Right renal cortex interstitium (tissue), 3 donors: ENCODE measurements around the gene LACTBL1. TPM values are rescaled to one million over a fixed set of nuclear protein-coding genes. Genes with fewer than 3 reads are reported as not detected.
"Not testable (repeated sequence)": the region's sequence is repeated elsewhere in the genome, so short reads cannot be mapped to it uniquely, and the experiment has no call there.

ENCODE experiments used
- DNase-seq, 3 donors: peaks; one replicate each; pipeline ENCODE4 v3.0.0-alpha.2; 2013; ENCODE audit warnings: low read depth in 3 of 3, low spot score in 2 of 3
- polyA plus RNA-seq, 3 donors: library from polyadenylated mRNA; unstranded; fragments of 120-200 nt; gene quantifications; one replicate each; pipeline ENCODE4 v1.2.1, GENCODE V29; 2013; ENCODE audit not compliant: insufficient read length in 3 of 3

LACTBL1 gene
- polyA plus RNA-seq, 3 donors = not detected

- DNase-seq = not testable (repeated sequence)
Observed at GRCh38 chr1:22945171-22945570, 27.5 kb downstream of the LACTBL1 start.

DNA sequence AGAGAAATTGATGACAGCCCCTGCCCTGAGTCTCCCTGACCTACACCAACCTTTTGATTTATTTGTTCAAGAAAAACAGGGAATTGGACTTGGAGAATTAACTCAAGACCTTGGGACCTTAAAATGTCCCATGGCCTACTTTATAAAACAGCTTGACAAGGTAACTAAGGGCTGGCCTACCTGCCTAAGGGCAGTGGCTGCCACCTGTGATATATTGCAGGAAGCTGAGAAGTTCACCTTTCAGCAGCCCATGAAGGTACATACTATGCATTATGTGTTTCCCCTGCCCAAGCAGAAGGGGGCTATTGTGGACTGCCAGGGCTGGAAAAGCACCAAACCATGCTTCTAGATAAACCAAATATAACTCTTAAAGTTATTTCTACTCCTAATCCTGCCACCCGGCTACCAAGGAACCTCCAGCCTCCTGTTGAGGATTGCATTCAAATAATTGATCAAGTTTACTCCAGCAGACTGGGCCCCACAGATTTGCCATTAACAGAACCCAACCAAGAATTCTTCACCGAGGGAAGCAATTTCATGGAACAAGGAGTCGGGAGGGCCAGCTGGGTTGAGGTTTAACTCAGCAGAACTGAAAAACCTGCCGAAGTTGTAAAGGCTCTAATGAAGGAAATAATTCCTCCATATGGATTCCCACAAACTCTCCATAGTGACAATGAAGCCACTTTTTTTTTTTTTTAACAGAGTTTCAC is 28.2 kb downstream of the LACTBL1 start:
- DNase-seq = no peak

GRCh38 chr1:22941257-22941656 is 31.4 kb downstream of the LACTBL1 start:
- DNase-seq = no peak

- DNase-seq = no peak
Observed at GRCh38 chr1:22936681-22937080, 36.0 kb downstream of the LACTBL1 start.

DNA sequence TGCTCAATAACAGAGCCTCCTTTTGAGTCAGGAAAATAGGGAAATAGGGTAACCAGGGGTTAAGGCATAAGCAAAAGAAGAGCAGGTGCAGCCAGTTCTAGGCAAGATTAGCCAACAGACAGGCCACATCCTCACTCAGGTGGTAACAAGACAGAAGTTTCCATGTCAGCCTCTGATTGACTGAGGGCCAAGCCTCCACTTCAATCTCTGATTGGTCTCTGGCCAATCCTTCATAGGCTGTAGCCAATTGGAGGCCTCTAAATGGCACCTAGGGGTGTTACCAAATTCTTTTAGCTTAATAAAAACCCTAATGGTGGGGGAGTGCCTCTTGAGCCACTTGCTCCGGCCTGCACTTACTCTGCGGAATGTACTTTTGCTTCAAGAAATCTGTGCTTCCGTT is 37.2 kb downstream of the LACTBL1 start:
- DNase-seq = no peak

DNA sequence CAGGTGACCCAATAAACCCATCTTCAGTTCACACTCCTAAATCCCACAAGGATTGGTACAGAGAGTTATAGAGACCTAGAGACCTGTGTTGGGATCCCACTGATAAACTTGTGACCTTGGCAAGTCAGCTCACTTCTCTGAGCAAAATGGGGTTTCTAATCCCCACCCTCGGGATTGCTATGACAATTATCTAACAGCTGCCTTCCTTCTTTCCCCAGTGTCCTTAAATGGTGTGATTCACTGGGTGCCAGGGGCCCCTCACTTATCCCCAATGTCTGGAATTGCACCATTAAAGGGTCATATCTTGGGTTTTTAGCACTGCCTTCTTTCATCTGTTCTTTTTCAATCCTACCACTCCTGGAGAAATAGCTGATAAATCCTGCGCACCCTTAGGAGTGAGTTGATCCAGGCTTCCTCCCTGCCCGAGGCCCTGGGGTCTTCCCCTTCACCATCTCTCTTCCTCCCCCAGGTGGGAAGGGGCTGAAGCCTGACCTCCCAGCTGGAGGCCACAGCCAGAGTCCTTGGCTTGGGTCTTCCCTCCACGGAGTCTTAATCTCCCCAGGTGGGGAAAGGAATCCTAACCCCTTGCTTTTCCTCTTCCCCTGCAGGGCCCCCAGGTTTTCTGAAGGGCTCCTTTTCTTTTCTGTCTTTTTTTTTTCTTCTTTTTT is 39.7 kb downstream of the LACTBL1 start:
- DNase-seq = no peak

- no peak for DNase-seq
Observed at GRCh38 chr1:22930240-22930912, 42.3 kb downstream of the LACTBL1 start.

DNA sequence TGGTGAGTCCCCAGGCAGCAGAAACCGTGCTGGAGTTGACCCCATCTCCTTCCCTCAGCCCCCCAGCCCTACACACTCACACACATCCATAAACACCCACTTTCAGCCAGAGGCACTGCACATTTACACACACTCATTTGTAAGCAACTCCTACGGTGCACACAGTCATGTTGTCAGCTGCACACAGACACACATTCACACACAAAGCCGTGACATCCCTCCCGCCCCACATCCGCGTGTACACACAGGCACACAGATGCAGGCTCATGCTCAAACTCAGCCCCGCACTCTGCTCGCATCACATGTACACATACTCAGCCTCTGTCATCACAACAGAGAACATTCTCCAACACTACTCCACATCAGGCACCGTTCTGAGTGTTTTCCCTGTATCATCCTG is 47.6 kb downstream of the LACTBL1 start:
- DNase-seq = no peak

GRCh38 chr1:22922640-22923039 is 50.0 kb downstream of the LACTBL1 start:
- no peak for DNase-seq

GRCh38 chr1:22921452-22922126 is 51.1 kb downstream of the LACTBL1 start:
- no peak for DNase-seq

DNA sequence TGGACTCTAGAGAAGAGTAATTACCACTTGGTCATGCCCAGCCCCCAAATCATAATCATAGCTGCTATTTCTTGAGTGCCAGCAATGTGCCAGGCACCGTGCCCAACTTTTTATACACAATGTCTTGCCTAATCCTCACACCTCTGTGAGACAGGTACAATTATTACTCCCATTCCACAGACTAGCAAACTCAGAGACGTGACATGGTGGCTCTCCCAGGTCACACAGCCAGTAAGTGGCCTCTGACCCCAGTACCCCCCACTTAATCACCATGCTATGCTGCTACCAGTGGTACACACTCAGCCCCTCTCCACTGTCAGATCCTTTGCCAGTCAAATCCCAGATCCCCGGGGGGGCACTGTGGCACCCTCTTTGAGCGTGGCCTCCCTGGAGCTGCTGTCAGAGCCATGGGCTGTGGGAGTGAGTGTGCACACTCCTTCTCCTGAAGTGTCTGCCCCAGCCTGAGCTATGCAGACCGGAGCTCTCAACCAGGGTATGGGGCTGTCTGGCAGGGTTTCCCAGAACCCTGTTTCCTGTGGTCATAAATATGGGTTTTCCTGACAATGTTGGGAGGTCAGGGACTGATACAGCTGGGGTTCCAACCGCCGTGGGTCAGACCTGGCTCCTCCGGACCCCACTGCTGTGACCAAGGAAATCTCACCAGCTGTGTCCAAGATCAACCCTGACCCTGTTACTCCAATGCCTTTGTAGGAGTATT is 51.8 kb downstream of the LACTBL1 start:
- DNase-seq = no peak

DNA sequence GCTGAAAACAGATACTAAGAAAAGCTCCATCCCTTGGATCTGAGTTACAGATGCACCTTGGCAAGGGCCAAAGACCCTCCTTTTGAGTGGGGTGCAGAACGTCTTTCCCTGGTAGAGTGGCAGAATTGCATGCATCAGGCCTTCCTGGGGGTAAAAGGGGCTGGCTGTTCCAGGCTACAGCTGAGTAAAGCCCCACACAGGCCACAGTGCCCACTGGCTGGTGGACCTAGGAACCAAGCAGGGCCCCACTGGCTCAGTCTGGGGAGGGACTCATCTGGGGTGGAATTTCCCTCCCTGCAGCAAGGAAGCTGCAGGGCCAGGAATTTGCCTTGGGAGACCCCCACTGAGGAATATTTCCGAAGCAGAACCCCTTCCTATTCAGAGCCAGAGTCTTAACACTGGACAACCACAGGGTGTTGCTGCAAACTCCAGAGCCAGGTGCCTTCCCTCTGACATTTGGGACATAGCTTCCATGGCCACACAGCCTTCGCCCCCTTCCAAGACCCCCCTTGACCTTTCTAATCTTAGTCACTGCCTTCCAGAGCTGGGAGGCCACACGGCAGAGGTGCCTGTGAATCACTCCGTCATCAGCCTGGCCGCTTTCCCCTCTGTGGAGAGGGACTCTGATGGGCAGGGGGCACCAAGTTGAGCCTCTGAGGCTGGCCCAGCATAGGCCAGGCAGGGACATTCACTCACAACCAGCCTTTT is 52.5 kb downstream of the LACTBL1 start:
- DNase-seq = no peak

- DNase-seq = no peak
Observed at GRCh38 chr1:22919341-22920025, 53.2 kb downstream of the LACTBL1 start.

DNA sequence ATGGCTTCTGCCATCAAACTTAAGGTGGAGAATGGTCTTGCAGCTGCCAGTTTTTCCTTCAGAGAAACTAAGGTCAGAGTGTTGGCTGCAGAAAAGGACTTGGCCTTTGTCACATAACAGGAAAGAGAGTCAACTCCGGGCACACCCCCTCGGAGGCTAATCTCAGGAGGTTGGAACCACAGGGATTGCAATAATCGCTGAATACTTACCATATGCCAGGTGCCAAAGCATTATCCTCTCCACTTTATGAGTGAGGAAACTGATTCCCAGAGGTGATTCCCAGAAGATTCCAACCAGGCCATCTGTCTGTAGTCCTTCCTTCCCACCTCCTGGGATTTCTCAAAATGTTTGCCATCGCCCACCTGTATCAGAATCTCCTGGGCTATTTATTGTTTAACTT is 54.0 kb downstream of the LACTBL1 start:
- DNase-seq = no peak

GRCh38 chr1:22917989-22918388 is 54.7 kb downstream of the LACTBL1 start:
- DNase-seq = no peak

DNA sequence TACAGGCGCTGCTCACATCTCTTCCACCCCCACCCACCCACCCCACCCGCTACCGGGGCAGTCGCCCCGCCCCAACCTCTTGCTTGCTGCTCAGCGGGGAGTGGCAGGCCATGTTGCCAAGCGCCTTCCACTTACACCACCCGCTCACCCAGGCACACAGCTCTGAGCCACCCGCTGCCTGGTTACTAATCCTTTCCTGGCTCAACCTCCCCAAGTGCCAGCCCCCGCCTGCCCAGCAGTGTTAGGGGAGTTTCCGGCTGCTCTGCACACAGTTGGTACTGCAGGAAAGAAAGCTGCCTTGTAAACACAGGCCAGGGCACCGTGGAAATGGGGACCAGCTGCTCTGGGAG is 56.2 kb downstream of the LACTBL1 start:
- DNase-seq = no peak

DNA sequence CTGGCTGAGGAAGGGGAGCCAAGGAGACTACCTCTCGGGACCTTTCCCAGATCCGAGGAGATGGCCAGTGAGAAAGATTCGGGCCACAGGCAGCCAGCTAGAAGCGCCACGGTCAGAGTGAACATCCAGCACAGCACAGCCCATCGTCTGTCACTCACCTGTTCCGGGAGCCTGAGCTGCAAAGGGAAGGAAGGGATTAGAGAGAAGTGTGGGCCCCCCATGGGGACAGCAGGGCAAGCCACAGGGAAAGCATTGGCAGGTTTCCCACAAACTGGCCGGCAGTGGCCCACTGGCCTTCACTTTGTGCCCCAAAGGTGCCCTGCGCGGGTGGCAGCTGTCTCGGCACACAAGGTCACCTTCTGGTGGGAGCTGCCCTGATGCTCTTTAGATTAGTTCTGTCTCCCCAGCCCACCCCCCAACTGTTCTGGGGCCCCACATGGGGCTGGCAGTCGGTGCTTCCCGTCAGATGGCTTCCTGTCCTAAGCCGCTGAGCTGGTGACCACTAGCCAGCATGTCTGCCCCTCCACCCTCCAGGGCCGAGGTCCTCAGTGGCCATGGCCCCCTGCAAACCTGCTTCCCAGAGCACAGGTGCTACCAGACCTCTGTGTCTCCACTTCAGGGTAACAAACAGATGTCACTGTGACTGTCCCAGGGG is 56.7 kb downstream of the LACTBL1 start:
- no peak for DNase-seq

- no peak for DNase-seq
Observed at GRCh38 chr1:22915231-22915630, 57.4 kb downstream of the LACTBL1 start.

- DNase-seq = no peak
Observed at GRCh38 chr1:22914633-22915217, 57.9 kb downstream of the LACTBL1 start.
